ENCODE data around the gene ZNF500.
A peak's percentile ranks its signal among the peaks of the same experiment; 100 is the strongest.

The ZNF500 gene

GRCh38 chr16:4811242-4811641, 44.3 kb upstream of the ZNF500 start:
- no peak overlapping the region for H2BK5ac ChIP-seq (ENCODE audit: low read length)
- H3K9ac ChIP-seq (ENCODE audit: low read length), result no peak overlapping the region

GRCh38 chr16:4806280-4806679, 39.3 kb upstream of the ZNF500 start:
- H3K27ac ChIP-seq (ENCODE audit: low read depth, low read length), result no peak overlapping the region
- H3K23ac ChIP-seq (ENCODE audit: low read length), result no peak overlapping the region
- no peaks in the 10 kb centered on the region for H3K4me1 ChIP-seq (ENCODE audit: control insufficient read depth, low read depth, low read length)
- no peak overlapping the region for H2BK120ac ChIP-seq (ENCODE audit: low read depth, low read length)
- no peak overlapping the region for H2BK5ac ChIP-seq (ENCODE audit: low read length)
- no peak overlapping the region for H3K4me3 ChIP-seq (ENCODE audit: low read length)
- no peak overlapping the region for H3K18ac ChIP-seq (ENCODE audit: low read length)
- H4K5ac ChIP-seq (ENCODE audit: low read length), result no peak overlapping the region
- no peaks in the 10 kb centered on the region for H3K27me3 ChIP-seq (ENCODE audit: insufficient read depth, low read length, poor library complexity)
- H3K79me2 ChIP-seq (ENCODE audit: control insufficient read depth, insufficient read depth, low read length), result no peaks in the 10 kb centered on the region
- H2AK5ac ChIP-seq (ENCODE audit: low read length), result no peak overlapping the region
- H3K4me2 ChIP-seq (ENCODE audit: low read length), result no peak overlapping the region
- no peak overlapping the region for H3K56ac ChIP-seq (ENCODE audit: low read length)
- WGBS (ENCODE audit: extremely low coverage, insufficient coverage, low lambda C conversion rate), result no CpG with 5 or more reads among the region's 6 CpGs
- no peak overlapping the region for H4K8ac ChIP-seq (ENCODE audit: low read depth, low read length)
- no peak for DNase-seq
- no peak overlapping the region for H3K4ac ChIP-seq (ENCODE audit: low read depth, low read length)
- H3K9ac ChIP-seq (ENCODE audit: low read length), result no peak overlapping the region
- H2BK15ac ChIP-seq (replicated peaks; ENCODE audit: low read depth), result no peak overlapping the region
- H3K79me1 ChIP-seq (ENCODE audit: low read length), result no peaks in the 10 kb centered on the region
- H3K36me3 ChIP-seq (ENCODE audit: control insufficient read depth, insufficient read depth, low read length), result peaks cover 5% of the 10 kb centered on the region

More at GRCh38 chr16:4811242-4811641, 44.3 kb upstream of the ZNF500 start:
- Histone ChIP-seq H4K8ac (ENCODE audit: low read depth, low read length) (no peak overlapping the region), H3K79me2 (ENCODE audit: control insufficient read depth, insufficient read depth, low read length) (no peaks in the 10 kb centered on the region), H3K4me3 (ENCODE audit: low read length) (no peak overlapping the region), H2BK15ac (replicated peaks; ENCODE audit: low read depth) (no peak overlapping the region), H2BK120ac (ENCODE audit: low read depth, low read length) (no peak overlapping the region), H3K36me3 (ENCODE audit: control insufficient read depth, insufficient read depth, low read length) (peaks cover 16% of the 10 kb centered on the region), H3K79me1 (ENCODE audit: low read length) (no peaks in the 10 kb centered on the region), H3K56ac (ENCODE audit: low read length) (no peak overlapping the region), H3K23ac (ENCODE audit: low read length) (no peak overlapping the region), H3K4me1 (ENCODE audit: control insufficient read depth, low read depth, low read length) (no peaks in the 10 kb centered on the region), H3K27me3 (ENCODE audit: insufficient read depth, low read length, poor library complexity) (no peaks in the 10 kb centered on the region), H3K4me2 (ENCODE audit: low read length) (no peak overlapping the region), H3K4ac (ENCODE audit: low read depth, low read length) (no peak overlapping the region), H3K18ac (ENCODE audit: low read length) (no peak overlapping the region), H4K5ac (ENCODE audit: low read length) (no peak overlapping the region), H2AK5ac (ENCODE audit: low read length) (no peak overlapping the region), H3K27ac (ENCODE audit: low read depth, low read length) (no peak overlapping the region)
- WGBS (ENCODE audit: extremely low coverage, insufficient coverage, low lambda C conversion rate), result no CpG with 5 or more reads among the region's 3 CpGs
- DNase-seq, result no peak

- Histone ChIP-seq H4K8ac (ENCODE audit: low read depth, low read length) (no peak overlapping the region), H3K23ac (ENCODE audit: low read length) (no peak overlapping the region), H3K4me1 (ENCODE audit: control insufficient read depth, low read depth, low read length) (no peaks in the 10 kb centered on the region), H2BK5ac (ENCODE audit: low read length) (no peak overlapping the region), H3K9ac (ENCODE audit: low read length) (no peak overlapping the region), H2BK120ac (ENCODE audit: low read depth, low read length) (no peak overlapping the region), H3K79me2 (ENCODE audit: control insufficient read depth, insufficient read depth, low read length) (no peaks in the 10 kb centered on the region), H3K27me3 (ENCODE audit: insufficient read depth, low read length, poor library complexity) (no peaks in the 10 kb centered on the region), H2BK15ac (replicated peaks; ENCODE audit: low read depth) (no peak overlapping the region), H3K79me1 (ENCODE audit: low read length) (no peaks in the 10 kb centered on the region), H3K18ac (ENCODE audit: low read length) (no peak overlapping the region), H4K5ac (ENCODE audit: low read length) (no peak overlapping the region), H3K4ac (ENCODE audit: low read depth, low read length) (no peak overlapping the region), H3K4me3 (ENCODE audit: low read length) (no peak overlapping the region), H3K4me2 (ENCODE audit: low read length) (no peak overlapping the region), H3K36me3 (ENCODE audit: control insufficient read depth, insufficient read depth, low read length) (peaks cover 3% of the 10 kb centered on the region), H3K27ac (ENCODE audit: low read depth, low read length) (no peak overlapping the region), H2AK5ac (ENCODE audit: low read length) (no peak overlapping the region), H3K56ac (ENCODE audit: low read length) (no peak overlapping the region)
- WGBS (ENCODE audit: extremely low coverage, insufficient coverage, low lambda C conversion rate), result no CpG with 5 or more reads among the region's 11 CpGs
- DNase-seq, result no peak
Observed at GRCh38 chr16:4805231-4805630, 38.3 kb upstream of the ZNF500 start.

GRCh38 chr16:4803898-4804762, 37.2 kb upstream of the ZNF500 start:
- Histone ChIP-seq H4K5ac (ENCODE audit: low read length) (no peak overlapping the region), H3K79me1 (ENCODE audit: low read length) (no peaks in the 10 kb centered on the region), H3K18ac (ENCODE audit: low read length) (no peak overlapping the region), H2BK120ac (ENCODE audit: low read depth, low read length) (no peak overlapping the region), H3K27me3 (ENCODE audit: insufficient read depth, low read length, poor library complexity) (no peaks in the 10 kb centered on the region), H3K4me1 (ENCODE audit: control insufficient read depth, low read depth, low read length) (no peaks in the 10 kb centered on the region), H4K8ac (ENCODE audit: low read depth, low read length) (no peak overlapping the region), H2BK5ac (ENCODE audit: low read length) (no peak overlapping the region), H2AK5ac (ENCODE audit: low read length) (no peak overlapping the region), H3K4me2 (ENCODE audit: low read length) (no peak overlapping the region), H3K23ac (ENCODE audit: low read length) (no peak overlapping the region), H3K56ac (ENCODE audit: low read length) (peak overlapping the region; percentile 25), H3K27ac (ENCODE audit: low read depth, low read length) (no peak overlapping the region), H3K36me3 (ENCODE audit: control insufficient read depth, insufficient read depth, low read length) (peaks cover 3% of the 10 kb centered on the region), H2BK15ac (replicated peaks; ENCODE audit: low read depth) (no peak overlapping the region), H3K4me3 (ENCODE audit: low read length) (no peak overlapping the region), H3K9ac (ENCODE audit: low read length) (no peak overlapping the region), H3K4ac (ENCODE audit: low read depth, low read length) (no peak overlapping the region), H3K79me2 (ENCODE audit: control insufficient read depth, insufficient read depth, low read length) (no peaks in the 10 kb centered on the region)
- DNase-seq, result peak; percentile 23
- no CpG with 5 or more reads among the region's 26 CpGs for WGBS (ENCODE audit: extremely low coverage, insufficient coverage, low lambda C conversion rate)

- Histone ChIP-seq H2BK15ac (replicated peaks; ENCODE audit: low read depth) (no peak overlapping the region), H3K79me1 (ENCODE audit: low read length) (no peaks in the 10 kb centered on the region), H3K23ac (ENCODE audit: low read length) (no peak overlapping the region), H4K8ac (ENCODE audit: low read depth, low read length) (no peak overlapping the region), H3K79me2 (ENCODE audit: control insufficient read depth, insufficient read depth, low read length) (no peaks in the 10 kb centered on the region), H2BK120ac (ENCODE audit: low read depth, low read length) (no peak overlapping the region), H3K27me3 (ENCODE audit: insufficient read depth, low read length, poor library complexity) (no peaks in the 10 kb centered on the region), H3K9ac (ENCODE audit: low read length) (no peak overlapping the region), H3K4me3 (ENCODE audit: low read length) (no peak overlapping the region), H3K4me1 (ENCODE audit: control insufficient read depth, low read depth, low read length) (no peaks in the 10 kb centered on the region), H3K36me3 (ENCODE audit: control insufficient read depth, insufficient read depth, low read length) (peaks cover 3% of the 10 kb centered on the region), H2BK5ac (ENCODE audit: low read length) (no peak overlapping the region), H3K56ac (ENCODE audit: low read length) (no peak overlapping the region), H3K4me2 (ENCODE audit: low read length) (no peak overlapping the region), H2AK5ac (ENCODE audit: low read length) (no peak overlapping the region), H3K4ac (ENCODE audit: low read depth, low read length) (no peak overlapping the region), H3K18ac (ENCODE audit: low read length) (no peak overlapping the region), H4K5ac (ENCODE audit: low read length) (no peak overlapping the region), H3K27ac (ENCODE audit: low read depth, low read length) (no peak overlapping the region)
- no CpG with 5 or more reads among the region's 8 CpGs for WGBS (ENCODE audit: extremely low coverage, insufficient coverage, low lambda C conversion rate)
- DNase-seq, result no peak
Observed at GRCh38 chr16:4803401-4803844, 36.5 kb upstream of the ZNF500 start.
